Skeletal muscle tissue (tissue), 4 donors: ENCODE measurements around the gene CCT7. TPM values are rescaled to one million over a fixed set of nuclear protein-coding genes. Genes with fewer than 3 reads are reported as not detected.
A peak's percentile ranks its signal among the peaks of the same experiment; 100 is the strongest.

ENCODE experiments used
- H3K27ac ChIP-seq: one replicate; pipeline ENCODE4 v1.7.0; 2013; ENCODE audit warnings: mild to moderate bottlenecking, low read depth, low read length, inconsistent platforms
- H3K27me3 ChIP-seq, 3 donors: one replicate each; pipeline ENCODE4 v1.7.0; 2013; ENCODE audit warnings: low read length in 3 of 3; ENCODE audit not compliant: control insufficient read depth in 3 of 3, insufficient read depth in 3 of 3
- H3K36me3 ChIP-seq, 3 donors: one replicate each; pipeline ENCODE4 v1.7.0; 2013; ENCODE audit warnings: low read length in 3 of 3; ENCODE audit not compliant: control insufficient read depth in 3 of 3, insufficient read depth in 3 of 3
- H3K4me1 ChIP-seq, 3 donors: one replicate each; pipeline ENCODE4 v1.7.0; 2013; ENCODE audit warnings: low read length in 3 of 3, mild to moderate bottlenecking in 3 of 3; ENCODE audit not compliant: control insufficient read depth in 3 of 3, insufficient read depth in 3 of 3
- H3K4me3 ChIP-seq, 3 donors: one replicate each; pipeline ENCODE4 v1.7.0; 2013; ENCODE audit warnings: low read length in 3 of 3
- H3K9ac ChIP-seq, 3 donors: one replicate each; pipeline ENCODE4 v1.7.0; 2013; ENCODE audit warnings: low read length in 3 of 3, mild to moderate bottlenecking in 3 of 3, moderate library complexity in 2 of 3, low read depth in 1 of 3
- H3K9me3 ChIP-seq, 3 donors: one replicate each; pipeline ENCODE4 v1.7.0; 2013; ENCODE audit warnings: low read length in 3 of 3; ENCODE audit not compliant: control insufficient read depth in 3 of 3
- total RNA-seq: library from RNA; depleted of rRNA; stranded (reverse); fragments of >200 nt; gene quantifications from one replicate; pipeline ENCODE4 v1.2.3, GENCODE V29; 2014
- donor health status: Osteomylitis.

Gene CCT7
- total RNA-seq, 1 donor from 2014 or later: 205 TPM

DNA sequence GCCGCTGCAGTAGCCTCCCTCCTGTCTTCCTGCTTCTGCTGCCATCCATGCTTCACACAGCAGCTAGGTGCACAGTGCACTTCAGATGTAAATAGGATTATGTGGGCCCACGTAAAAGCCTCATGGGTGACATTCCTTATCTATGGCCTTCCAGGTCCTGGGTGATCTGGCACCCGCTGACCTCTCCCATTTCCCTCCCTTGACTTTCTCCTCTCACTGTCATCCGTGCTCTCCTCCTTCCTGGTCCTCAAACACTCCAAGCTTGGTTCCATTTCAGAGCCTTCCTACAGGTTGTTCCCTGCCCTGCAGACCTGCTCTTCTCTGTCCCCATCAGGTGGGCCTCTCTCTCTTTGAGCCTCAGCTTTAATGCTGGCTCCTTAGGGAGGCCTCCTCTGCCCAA lies 24.1 kb upstream of the CCT7 start:
- H3K27me3 ChIP-seq: peaks cover 8 to 12% (median 8%) of the 10 kb centered on the region in 3 donors
- peaks cover 3 to 15% (median 4%) of the 10 kb centered on the region in 3 donors for H3K4me1 ChIP-seq
- H3K36me3 ChIP-seq: no peaks in the 10 kb centered on the region
- H3K4me3 ChIP-seq: no peak overlapping the region
- no peak overlapping the region for H3K9ac ChIP-seq
- H3K9me3 ChIP-seq: no peaks in the 10 kb centered on the region
- no peak overlapping the region for H3K27ac ChIP-seq

DNA sequence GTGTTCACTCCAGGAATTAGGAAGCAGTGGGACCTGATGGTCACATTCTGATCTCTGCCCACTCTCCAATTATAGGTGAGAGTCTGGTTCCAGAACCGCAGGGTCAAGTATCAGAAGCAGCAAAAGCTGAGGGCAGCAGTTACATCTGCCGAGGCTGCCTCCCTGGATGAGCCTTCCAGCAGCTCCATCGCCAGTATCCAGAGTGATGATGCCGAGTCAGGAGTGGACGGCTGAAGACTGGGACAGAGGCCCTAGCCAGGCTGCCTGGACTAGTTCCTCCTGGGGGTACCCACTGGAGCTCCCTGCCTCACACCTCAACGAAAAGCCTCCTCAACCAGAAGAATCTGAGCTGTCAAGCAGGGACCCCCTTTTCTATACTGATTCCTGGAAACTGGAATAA lies 23.4 kb upstream of the CCT7 start:
- H3K27ac ChIP-seq: no peak overlapping the region
- H3K4me3 ChIP-seq: no peak overlapping the region
- H3K27me3 ChIP-seq: peaks cover 4 to 9% (median 5%) of the 10 kb centered on the region in 3 donors
- no peaks in the 10 kb centered on the region for H3K36me3 ChIP-seq
- peaks cover 3 to 22% (median 7%) of the 10 kb centered on the region in 3 donors for H3K4me1 ChIP-seq
- no peak overlapping the region for H3K9ac ChIP-seq
- H3K9me3 ChIP-seq: no peaks in the 10 kb centered on the region

DNA sequence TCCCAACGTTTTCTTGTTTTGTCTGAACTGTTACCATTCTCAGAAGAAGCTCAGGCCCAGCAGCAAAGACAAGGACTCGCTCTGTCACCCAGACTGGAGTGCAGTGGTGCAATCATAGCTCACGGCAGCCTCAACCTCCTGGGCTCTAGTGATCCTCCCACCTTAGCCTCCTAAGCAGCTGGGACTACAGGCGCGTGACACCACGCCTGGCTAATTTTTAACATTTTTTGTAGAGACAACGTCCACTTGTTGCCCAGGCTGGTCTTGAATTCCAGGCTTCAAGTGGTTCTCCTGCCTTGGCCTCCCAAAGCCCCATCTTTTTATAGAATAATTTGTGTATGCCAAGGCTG lies 22.0 kb upstream of the CCT7 start:
- H3K4me1 ChIP-seq: peaks cover 3 to 24% (median 7%) of the 10 kb centered on the region in 3 donors
- H3K36me3 ChIP-seq: no peaks in the 10 kb centered on the region
- no peak overlapping the region for H3K9ac ChIP-seq
- H3K27ac ChIP-seq: no peak overlapping the region
- peaks cover 1 to 2% (median 2%) of the 10 kb centered on the region in 3 donors for H3K27me3 ChIP-seq
- H3K4me3 ChIP-seq: no peak overlapping the region
- no peaks in the 10 kb centered on the region for H3K9me3 ChIP-seq

DNA sequence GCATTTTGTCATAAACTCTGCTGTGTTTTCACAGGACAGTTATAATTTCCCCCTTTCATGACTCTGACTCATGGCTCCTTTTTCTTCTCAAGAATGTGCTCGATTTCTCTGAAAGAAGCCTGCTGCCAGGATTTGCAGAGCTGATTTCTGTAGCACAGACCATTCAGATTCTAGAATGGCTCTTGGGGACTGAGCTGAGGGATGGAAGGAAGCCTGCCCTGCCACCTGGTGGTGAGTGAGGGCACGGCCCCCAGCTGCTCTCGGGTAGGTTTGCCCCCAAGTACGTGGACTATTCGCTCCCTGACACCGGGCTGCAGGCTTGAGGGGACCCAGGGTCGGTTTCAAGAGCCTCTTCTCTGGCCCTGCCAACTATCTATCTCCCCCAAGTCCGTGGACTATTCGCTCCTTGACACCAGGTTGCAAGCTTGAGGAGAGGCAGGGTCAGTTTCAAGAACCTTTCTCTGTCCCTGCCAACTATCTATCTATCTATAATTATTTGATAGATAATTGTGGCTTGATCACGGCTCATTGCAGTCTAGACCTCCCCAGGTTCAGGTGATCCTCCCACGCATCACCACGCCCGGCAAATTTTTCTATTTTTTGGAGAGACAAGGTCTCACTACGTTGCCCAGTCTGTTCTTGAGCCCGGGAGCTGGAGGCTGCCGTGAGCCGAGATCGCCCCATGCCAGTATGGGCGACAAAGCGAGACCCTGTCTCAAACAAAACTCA lies 21.5 kb upstream of the CCT7 start:
- Histone ChIP-seq H3K27me3 (no peaks in the 10 kb centered on the region), H3K9ac (no peak overlapping the region), H3K9me3 (no peaks in the 10 kb centered on the region), H3K27ac (no peak overlapping the region), H3K36me3 (no peaks in the 10 kb centered on the region), H3K4me1 (peaks cover 3 to 30% (median 7%) of the 10 kb centered on the region in 3 donors), H3K4me3 (no peak overlapping the region)

DNA sequence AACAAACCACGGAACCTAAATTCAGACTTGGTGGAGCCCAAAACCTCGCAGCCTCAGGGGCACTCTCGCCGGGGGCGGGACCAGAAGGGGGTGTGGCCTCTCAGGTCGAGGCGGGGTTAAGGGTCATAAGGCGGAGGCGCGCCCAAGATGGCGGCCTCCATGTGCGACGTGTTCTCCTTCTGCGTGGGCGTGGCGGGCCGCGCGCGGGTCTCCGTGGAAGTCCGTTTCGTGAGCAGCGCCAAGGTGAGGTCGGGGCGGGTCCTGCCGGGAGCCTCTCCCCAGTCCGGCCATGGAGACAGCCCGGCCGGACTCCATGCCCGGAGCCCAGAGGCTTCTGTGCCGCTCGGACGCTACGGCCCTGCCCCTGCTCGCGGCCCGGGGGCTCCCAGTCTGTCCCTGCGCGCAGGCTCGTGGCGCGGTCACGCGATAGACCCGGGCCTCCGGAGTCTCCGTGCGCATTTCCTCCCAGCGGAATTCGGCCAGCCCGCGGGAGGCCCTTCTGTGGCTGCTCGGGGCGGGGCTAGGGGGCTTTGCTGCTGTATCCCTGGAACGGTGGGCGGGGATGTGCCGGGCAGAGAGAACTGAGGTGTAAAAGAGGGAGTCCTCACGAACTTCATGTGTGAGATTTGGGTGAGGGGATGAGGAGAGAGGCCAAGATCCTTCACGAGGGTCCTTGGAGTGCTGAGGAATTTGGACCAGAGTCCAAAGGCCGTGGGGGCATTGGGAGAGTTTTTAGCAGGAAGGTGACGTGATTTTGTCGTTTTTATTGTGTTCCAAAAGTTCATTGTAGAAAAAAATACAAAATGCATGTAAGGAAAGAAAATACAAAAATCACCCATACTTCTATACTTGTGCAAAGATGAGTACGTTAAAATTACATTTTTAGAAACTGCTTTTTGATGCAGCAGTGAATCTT lies 19.7 kb upstream of the CCT7 start, which contains the start of gene SMYD5:
TSS of gene SMYD5 (plus strand) at position 126 of the 916 bp plus-strand sequence. CDS start at position 148, 22 bp downstream.
- Histone ChIP-seq H3K27me3 (no peaks in the 10 kb centered on the region), H3K9ac (peak within 1 kb of the TSS; percentile 71 to 85 (median 73)), H3K4me3 (peak within 1 kb of the TSS; percentile 80 to 87 (median 85)), H3K9me3 (no peaks in the 10 kb centered on the region), H3K4me1 (peaks cover 13 to 47% (median 21%) of the 10 kb centered on the region in 3 donors), H3K36me3 (peaks cover 0 to 4% (median 3%) of the 10 kb centered on the region in 3 donors), H3K27ac (peak within 1 kb of the TSS; percentile 47)

DNA sequence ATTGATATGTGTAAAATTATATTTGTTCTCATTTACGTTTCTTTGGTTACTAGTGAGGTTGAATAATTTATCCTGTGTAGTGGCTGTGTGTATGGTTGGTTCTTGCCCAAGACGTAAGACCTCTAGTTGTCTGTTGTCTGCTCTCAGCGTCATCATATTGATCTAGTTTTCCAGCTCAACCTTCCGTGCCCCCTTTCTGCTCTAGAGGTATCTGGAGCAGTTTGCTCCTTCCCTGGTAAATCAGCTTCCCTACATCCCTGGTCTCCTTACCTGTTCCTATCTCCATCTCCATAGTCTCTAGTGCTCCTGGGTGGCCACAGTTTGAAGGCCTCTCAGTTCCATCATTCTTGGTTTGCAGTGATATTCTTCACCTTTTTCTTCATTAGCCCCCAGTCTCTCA lies 18.9 kb upstream of the CCT7 start:
- H3K27ac ChIP-seq: no peak overlapping the region
- H3K4me3 ChIP-seq: peak overlapping the region in 1 of 3 donors; percentile 80
- no peaks in the 10 kb centered on the region for H3K27me3 ChIP-seq
- no peaks in the 10 kb centered on the region for H3K9me3 ChIP-seq
- H3K9ac ChIP-seq: no peak overlapping the region
- peaks cover 5 to 9% (median 7%) of the 10 kb centered on the region in 3 donors for H3K36me3 ChIP-seq
- H3K4me1 ChIP-seq: peaks cover 13 to 47% (median 25%) of the 10 kb centered on the region in 3 donors

DNA sequence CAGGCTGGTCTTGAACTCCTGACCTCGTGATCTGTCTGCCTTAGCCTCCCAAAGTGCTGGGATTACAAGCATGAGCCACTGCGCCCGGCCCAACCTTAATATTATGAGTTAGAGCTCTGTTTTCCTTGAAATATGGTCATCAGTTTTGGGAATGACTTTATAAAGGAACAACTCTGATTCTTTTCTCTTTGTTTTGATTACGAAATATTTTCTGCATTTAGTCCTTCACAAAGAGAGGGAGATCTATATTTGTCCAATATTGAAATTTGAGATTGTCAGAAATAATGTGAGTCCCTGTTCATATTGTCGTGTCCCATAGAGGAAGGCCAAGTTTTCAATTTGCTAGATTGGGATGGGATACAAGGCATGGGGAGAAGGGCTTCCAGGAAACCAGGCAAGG lies 16.9 kb upstream of the CCT7 start:
- Histone ChIP-seq H3K4me3 (no peak overlapping the region), H3K9ac (no peak overlapping the region), H3K4me1 (peaks cover 13 to 47% (median 26%) of the 10 kb centered on the region in 3 donors), H3K27me3 (no peaks in the 10 kb centered on the region), H3K36me3 (peaks cover 19 to 27% (median 20%) of the 10 kb centered on the region in 3 donors), H3K9me3 (no peaks in the 10 kb centered on the region), H3K27ac (no peak overlapping the region)

DNA sequence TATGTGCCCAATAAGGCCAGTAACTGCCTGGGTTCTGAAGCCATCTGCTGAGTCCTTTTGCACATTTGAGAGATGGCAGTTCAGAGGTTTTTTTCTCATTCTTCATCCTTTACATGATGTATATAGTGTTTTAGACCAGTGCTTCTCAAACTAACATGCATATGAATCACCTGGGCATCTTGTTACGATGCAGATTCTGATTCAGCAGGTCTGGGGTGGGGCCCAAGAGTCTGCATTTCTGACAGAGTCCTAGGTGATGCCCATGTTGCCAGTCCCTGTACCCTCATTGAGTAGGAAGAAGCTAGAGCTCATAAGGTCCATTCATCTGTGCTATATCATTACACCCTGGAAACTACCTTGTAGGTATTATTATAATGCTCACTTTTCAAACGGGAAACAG lies 16.3 kb upstream of the CCT7 start:
- Histone ChIP-seq H3K4me1 (peaks cover 13 to 47% (median 26%) of the 10 kb centered on the region in 3 donors), H3K4me3 (no peak overlapping the region)

DNA sequence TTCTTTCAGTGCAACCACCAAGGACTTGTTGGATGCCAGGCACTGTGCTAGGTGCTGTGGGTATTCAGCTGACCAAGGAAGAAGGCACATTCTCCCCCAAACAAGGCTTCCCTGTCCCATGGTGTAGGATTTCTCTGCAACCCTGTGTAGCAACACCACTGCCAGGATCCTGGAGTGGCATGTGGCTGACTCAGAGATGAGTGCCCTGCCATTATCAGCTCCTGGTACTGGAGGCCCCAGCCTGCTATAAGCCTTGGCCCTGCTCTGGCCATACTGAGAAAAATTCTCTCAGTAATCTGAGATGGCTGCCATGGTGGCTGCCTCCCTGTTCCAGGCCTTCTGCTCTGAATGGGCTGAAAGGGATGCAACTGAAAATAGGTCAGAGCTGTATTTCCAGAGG lies 15.8 kb upstream of the CCT7 start:
- no peak overlapping the region for H3K27ac ChIP-seq
- H3K9me3 ChIP-seq: no peaks in the 10 kb centered on the region
- peaks cover 30 to 36% (median 30%) of the 10 kb centered on the region in 3 donors for H3K36me3 ChIP-seq
- H3K9ac ChIP-seq: no peak overlapping the region
- H3K4me1 ChIP-seq: peaks cover 13 to 45% (median 25%) of the 10 kb centered on the region in 3 donors
- H3K4me3 ChIP-seq: no peak overlapping the region
- no peaks in the 10 kb centered on the region for H3K27me3 ChIP-seq

More for the DNA sequence above, 16.3 kb upstream of the CCT7 start:
- Histone ChIP-seq H3K9me3 (no peaks in the 10 kb centered on the region), H3K27me3 (no peaks in the 10 kb centered on the region), H3K36me3 (peaks cover 25 to 32% (median 27%) of the 10 kb centered on the region in 3 donors), H3K27ac (no peak overlapping the region), H3K9ac (no peak overlapping the region)
